GDM1 (cell line): Measurements from ENCODE around the gene TMX1.
"Not testable (repeated sequence)": the region's sequence is repeated elsewhere in the genome, so short reads cannot be mapped to it uniquely, and the experiment has no call there.

ENCODE experiments used
- DNase-seq: peaks from one replicate; lab custom pipeline; 2025; lab: John Stamatoyannopoulos, UW

Gene TMX1, protein sequence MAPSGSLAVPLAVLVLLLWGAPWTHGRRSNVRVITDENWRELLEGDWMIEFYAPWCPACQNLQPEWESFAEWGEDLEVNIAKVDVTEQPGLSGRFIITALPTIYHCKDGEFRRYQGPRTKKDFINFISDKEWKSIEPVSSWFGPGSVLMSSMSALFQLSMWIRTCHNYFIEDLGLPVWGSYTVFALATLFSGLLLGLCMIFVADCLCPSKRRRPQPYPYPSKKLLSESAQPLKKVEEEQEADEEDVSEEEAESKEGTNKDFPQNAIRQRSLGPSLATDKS

DNA sequence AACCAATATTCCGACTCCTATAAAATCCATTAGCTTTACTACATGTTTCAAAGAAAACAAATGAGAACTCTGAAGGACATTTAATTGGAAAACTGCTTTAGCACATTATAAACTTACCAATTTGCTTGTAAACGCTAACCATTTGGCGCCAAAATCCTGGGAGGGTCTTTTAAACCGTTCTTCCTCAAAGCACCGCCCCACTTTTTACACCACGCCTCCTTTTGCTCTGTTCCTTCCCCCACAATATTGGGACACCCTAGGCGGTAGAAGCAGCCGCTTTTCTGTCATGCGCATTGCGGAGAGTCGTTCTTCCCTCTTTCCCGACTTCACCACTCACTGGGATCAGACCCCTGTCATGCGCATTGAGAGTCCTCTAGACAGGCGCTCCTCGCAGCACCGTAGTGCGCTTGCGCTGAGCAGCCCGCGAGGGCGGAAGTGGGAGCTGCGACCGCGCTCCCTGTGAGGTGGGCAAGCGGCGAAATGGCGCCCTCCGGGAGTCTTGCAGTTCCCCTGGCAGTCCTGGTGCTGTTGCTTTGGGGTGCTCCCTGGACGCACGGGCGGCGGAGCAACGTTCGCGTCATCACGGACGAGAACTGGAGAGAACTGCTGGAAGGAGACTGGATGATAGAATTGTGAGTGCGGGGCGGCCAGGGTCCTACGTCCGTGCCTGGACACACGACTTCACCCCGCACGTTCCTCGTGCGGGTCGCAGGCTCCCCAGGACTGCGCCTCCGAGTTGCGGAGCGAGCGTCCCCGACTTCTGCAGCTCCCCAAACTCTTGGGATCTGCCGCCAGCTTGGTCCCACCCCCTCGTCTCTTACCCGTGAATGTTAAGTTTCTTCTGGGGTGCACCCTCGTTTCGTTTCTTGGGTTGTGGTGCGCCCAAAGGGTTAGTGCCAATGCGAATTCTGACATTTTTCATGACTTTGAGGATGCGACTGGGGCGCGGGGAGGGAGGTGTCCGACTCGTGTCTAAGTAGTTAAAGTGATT is at the start of gene TMX1:
TSS of gene TMX1 (plus strand) at position 435 of the 991 bp plus-strand sequence. CDS start at position 481, 46 bp downstream.
- peak; percentile 99 for DNase-seq

DNA sequence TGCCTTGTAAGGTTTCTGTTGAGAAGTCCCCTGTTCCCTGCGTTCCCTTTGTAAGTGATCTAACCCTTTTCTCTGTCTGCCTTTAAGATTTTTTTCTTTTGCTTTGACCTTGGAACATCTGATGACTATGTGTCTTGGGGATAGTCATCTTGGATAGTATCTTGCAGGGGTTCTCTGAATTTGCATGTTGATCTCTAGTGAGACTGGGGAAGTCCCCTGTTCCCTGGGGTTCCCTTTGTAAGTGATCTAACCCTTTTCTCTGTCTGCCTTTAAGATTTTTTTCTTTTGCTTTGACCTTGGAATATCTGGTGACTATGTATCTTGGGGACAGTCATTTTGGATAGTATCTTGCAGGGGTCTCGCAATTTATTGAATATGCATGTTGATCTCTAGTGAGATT is 38.2 kb upstream of the TMX1 start:
- DNase-seq, result no peak

DNA sequence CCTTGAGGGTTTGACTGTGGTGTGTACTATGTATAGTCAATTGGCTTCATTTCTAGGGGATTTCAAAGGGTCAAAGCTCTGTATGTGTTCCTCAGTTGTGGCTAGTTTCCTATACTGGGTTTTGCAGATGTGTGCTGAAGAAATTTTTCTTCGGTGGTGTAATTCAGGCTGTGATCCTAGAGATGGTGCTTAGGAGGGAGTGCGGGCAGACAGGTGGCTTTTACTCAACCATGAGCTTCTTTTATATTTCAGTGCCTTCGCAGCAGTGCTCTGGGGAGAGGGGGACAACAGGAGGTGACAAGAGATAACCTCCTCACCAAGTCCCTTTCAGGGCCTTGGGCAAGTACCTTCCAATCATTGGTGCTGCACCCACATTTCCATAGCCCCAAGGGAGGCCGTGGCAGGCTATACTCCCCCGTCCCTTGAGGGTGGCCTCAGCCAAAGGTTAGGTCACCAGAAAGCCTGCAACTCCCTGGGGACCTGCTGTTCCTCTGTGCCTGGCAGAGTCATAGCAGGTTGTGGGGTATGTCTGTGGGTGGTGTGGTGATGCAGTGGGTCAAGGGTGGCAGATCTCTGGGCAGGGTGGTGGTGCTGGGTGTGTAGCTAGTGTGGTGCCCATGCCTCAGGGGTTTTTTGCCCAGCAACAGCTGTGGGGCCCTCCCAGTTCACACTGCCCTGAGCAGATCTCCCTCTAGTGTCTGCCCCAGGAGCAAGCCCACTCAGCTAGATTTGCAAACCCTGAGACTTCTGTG is 37.0 kb upstream of the TMX1 start:
- DNase-seq, result no peak

DNA sequence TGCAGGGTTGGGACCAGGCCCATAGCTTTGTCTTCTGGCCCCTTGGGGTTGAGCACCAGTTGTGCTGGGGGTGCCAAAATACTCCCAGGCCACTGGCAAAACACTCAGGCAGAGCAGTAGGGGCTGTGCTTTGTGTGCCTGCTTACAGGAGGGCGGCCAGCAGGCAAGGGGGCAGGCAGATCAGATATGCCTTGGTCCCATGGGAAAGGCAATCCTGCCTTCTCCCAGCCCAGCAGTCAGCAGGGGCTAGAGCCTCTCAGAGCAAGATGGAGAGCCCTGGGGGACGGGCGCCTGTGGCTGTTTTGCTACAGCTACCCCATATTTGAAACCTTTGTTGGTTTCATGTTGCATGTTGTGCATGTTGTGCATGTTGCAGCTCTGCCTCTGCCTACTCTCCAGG is 36.2 kb upstream of the TMX1 start:
- no peak for DNase-seq

DNA sequence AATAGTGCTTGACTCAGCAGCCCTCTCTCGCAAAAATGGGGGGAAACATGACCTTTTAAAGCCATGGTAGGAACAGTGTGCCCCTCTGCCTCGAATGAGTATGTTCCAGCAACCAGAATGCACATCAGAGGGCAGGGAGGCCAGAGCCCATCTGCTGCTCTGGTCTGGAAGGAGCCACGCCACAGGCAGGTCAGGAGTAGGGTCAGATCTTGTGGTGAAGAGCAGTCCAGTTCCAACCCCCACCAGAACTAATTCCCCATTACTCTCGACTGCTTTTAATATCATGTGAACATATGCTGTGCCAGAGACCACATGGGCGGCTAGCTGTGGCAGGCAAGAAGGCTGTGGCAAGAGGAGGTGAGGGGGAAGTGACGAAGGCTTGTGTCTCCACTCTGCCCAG is 34.6 kb upstream of the TMX1 start:
- no peak for DNase-seq

DNA sequence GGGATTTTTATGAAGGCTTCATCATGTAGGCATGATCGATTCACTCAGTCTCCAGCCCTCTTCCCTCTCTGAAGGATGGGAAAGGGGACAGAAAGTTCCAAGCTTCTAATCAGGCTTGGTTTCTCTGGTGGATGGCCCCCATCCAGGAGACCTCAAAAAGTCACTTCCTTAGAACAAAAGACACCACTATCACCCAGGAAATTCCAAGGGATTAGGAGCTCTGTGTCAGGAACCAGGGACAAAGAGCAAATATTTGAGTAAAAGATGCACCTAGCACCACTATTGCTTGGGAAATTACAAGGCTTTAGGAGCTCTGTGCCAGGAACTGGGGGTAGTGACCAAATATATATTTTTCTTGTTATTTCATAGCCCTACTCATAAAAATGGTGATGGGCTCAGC is 33.6 kb upstream of the TMX1 start:
- DNase-seq, result no peak

DNA sequence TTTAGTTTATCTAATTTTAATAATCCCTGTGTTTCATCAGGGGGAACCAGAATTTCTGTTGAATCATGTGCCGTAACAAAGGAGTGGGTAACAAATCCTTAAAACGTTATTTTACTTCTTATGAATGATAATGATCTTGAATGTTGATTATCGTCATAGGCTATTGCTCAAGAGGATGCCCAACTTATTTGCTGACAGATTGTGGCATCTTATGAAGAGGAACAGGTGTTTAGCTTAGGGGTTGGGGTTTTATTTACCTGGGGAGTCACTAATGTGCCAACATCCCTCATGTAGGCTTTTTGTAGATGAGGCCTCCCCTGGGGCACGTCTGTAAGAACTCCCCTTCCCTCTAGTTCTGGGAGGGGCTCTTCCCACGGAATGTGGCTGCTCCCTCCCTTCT is 32.4 kb upstream of the TMX1 start:
- DNase-seq, result no peak

DNA sequence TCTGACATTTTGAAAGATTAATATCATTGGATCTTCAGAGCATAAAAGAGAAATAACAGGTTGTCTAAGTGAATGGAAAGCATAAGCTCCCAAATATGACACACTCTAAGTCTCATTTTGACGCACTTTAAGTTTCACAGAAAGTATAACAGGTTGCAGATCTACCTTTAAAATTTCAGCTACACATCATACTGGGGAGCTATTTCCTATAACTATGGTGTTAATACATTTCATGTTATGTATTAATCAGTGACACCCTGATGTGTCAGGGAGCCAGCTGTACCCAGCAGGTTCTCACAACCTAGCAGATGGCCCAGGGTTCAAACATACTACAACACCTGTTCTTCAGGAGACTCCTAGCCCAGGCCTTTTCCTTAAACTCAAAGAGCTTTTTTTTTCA is 31.1 kb upstream of the TMX1 start:
- no peak for DNase-seq

DNA sequence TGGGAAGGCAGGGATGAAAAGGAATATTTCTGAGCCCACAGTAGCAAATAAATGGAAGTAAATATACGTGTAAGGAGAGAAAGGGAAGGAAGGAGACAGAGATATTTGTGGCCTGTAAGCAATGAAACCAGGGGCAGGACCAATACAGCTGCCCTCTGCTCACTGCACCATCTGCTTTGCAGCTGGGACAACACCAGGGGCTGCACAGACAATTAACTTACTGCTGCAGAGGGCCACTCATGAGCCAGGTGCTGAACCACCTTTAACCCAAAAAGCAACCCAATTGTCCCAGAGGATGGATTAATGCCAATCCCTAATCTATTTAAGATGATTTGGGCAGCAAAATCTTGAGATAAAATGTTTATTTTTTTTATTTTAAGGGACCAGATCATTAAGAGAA is 30.6 kb upstream of the TMX1 start:
- no peak for DNase-seq

DNA sequence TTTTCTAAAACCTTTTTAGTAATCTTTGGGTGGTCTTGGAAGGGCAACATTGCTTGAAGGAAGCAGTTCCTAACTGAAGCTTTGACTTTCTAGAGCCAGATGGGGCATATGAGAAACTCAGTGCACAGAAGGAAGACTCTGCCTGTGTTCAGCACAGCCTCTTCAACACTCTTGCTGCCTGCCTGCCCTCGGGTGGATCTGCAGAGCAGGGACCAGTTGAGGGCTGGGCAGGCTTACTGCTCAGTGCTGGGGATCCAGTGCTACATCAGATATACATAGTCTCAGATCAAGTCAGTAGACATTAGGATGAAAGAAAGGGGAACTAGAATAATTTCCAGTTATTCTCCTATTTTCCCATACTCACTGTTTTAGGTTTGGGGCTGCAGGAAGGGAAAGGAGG is 29.5 kb upstream of the TMX1 start:
- no peak for DNase-seq

DNA sequence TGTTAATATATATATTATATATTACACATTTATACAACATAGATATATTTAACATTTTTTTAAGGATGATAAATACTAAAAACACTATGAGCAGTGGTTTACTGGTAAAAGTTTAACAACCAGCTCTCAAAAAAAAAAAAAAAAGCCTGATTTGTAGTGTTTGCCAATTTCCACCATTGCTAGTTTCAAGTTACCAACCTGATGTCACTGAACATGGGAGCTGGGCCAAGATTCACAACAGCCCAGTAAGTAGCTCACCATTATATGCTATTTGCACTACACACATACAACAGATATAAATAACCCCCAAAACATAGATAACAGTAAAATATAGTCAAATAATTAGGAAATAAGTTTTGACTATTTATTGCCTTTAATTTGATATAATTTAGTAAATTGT is 28.9 kb upstream of the TMX1 start:
- DNase-seq, result no peak

DNA sequence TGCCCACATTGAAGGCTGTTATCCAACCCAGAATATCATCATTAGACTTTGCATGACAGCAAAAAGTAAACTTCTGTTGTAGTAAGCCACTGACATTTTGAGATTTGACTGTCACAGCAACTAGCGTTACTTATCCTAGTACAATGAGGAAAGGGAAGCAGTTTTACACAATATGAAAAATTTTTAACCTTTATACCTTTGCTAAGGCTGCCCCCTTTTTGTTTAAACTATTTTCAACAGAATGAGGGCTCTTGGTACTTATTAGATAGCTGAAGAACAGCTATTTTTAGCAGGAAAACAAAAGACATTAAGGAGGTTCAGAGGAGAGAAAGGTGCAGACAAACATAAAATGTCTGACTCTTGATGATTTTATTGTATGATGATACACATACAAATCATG is 23.4 kb upstream of the TMX1 start:
- no peak for DNase-seq

DNA sequence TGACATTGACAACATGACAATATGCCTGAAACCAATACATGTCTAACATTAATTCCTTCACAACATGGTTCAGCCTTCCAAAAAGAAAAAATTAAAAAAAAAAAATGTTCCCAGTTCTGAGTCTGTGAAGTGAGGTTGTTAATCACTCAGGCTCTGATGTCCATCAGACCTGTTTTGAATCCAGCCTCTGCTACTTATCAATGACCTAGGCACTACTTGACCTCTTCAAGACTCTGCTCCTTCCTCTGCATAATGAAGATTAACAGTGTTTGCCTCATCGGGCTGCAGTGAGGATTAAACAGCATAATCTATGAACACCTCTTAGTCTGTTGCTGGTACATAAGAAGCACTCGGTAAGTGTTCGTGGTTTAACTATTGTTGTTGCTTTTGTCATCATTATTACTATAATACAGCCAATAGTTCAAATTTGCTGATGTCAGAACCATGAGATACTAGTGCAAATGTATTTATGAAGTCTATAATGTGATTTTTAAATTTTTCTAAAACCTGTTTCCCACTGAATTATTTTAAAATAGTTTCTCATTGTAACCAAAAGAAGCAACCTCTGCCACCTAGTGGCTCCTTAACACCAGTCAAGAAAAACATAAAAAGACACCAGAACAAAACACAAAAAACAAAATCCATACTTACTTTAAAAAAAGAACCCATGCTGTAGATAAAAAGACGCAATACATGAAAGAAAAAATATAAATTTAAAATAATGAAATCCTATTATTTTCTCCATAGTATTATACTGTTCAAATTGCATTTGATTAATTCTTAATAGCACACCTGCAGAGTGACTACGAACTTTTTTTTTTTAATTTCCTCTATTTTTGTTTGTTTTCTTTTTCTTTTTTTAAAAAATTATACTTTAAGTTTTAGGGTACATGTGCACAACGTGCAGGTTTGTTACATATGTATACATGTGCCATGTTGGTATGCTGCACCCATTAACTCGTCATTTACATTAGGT is 20.3 kb upstream of the TMX1 start:
- DNase-seq, result no peak

DNA sequence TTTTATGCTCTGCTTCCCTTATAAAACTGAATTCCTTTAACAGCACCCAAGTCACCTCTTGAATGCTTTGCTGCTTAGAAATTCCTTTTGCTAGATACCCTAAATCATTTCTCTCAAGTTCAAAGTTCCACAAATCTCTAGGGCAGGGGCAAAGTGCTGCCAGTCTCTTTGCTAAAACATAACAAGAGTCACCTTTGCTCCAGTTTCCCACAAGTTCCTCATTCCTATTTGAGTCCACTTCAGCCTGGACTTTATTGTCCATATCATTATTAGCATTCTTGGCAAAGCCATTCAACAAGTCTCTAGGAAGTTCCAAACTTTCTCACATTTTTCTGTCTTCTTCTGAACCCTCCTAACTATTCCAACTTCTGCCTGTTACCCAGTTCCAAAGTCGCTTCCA is 16.6 kb upstream of the TMX1 start:
- DNase-seq, result not testable (repeated sequence)

DNA sequence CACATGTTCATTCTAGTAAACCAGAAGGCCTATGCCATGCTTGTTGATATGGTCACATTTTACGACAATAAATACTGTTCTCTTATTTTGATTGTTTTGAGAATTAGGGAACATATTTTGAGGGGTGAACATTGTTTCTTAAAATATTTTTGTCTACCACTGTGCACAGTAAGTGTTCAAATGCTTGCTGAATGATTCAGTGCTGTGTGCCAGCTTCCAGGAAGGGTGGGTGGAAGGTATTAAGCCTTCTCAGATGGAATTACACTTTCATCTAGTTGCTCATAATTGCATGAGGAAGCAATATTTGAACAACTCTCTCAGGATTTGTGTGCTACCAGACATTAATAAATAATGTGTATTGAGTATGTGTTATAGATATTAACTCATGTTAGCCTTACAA is 15.5 kb upstream of the TMX1 start:
- DNase-seq, result no peak

DNA sequence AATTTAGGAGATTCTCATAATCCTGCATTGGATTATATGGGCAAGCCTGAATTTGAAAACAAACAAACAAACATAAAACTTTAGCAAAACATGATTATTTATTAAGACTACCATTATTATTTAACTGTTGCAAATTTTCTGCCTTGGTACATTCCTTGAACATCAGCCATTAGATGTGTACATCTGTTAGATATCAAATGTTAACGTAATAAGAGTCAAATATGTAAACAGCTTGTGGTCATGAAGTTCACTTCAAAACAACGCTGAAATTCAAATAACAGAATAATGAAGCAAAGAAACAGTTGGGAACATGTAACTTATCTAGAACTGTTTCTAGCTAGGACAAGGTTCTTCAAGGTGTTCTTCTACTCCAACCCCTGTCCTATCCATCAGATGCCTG is 14.3 kb upstream of the TMX1 start:
- DNase-seq, result no peak

DNA sequence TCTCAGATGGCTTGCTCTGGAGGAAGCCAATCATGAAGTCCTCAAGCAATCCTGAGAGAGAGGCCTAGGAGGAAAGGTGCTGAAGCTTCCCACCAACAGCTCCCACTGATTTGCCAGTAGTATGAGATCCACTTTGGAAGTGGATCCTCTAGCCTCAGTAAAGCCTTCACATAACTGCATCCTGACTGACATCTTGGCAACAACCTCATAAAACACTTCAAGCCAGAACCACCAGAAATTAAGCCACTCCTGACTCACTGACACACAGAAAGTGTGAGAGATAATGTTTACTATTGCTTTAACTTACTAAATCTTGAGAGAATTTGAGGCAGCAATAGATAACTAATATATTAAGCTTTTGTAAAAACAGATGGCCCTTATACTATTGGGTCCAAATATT is 11.7 kb upstream of the TMX1 start:
- no peak for DNase-seq

DNA sequence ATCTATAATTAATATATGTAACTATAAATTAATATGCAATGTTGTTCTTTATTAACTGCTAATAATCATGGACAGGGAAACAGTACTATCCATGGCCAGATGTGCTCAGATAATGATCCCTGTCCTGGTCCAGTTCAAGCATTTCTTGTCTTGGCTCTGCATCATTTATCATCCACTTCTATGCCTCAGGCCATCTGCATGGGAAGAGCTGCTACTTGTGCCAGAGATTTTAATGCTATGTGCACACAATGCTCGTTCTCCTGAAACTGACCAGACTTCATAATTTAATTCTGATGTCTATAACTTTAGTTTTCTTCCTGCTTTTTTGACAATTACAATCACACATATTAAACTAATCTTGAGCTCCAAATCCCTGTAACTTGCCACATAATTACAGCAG is 11.2 kb upstream of the TMX1 start:
- DNase-seq, result no peak

DNA sequence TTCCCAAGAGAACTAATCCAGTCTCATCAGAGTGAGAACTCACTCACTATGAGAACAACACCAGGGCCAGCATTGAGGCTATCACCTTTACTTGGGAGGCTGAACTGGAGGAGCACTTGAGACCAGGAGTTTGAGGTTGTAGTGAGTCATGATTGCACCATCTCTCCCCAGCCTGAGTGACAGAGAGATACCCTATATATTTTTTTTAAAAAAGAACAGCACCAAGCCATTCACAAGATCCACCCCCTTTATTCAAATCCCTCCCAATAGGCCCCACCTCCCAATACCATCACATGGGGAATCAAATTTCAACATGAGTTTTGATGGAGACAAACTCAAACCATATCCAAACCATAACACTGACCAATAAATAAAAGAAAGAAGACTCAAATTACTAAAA is 3.7 kb upstream of the TMX1 start:
- DNase-seq, result no peak

DNA sequence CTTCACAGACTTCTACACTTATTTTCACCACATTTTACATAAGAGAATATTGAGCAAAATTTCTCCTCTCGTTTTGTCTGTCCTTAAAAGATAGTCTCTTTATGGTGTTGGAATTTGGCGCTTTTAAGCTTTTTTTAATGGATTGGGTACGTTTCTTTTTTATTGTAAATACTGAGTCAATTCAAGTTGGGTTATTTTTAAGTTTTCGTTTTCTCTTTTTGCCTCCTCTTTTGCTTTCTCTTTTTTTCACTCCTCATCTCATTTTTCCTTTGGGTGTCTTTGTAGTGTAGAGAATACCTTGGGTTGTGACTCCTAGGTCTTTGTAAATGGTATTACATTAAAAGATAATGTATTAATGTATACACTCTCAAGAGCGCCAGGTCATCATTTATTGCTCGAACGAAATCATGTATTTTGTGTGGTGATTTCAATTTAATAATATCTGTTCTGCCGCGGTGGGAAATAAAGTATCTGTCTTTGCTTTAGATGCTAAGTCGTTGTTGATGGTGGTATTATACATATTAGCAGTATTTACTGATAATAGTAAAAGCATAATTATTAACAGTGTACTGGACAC is 845 bp downstream of the TMX1 start:
- DNase-seq, result no peak
